ENCODE results near the gene PELI3.
"Not testable (repeated sequence)": the region's sequence is repeated elsewhere in the genome, so short reads cannot be mapped to it uniquely, and the experiment has no call there.

Gene PELI3

DNA sequence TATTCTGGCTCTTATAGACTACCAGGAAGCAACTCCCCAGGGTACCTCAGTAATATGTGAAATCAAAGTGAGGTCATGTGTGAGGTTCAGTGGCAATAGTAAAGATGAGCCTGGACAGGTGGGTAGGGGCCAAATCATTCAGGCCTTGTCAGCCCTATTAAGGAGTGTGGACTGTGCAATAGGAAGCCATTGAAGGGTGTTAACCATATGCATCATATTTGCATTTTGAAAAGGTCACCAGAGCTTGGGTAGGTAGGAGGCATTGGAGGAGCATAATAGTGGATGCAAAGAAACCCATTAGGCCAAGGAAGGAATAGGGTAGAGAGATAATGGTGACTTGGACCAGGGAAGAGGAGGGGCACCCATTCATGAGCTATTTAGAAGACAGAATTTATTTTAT is 19.7 kb upstream of the PELI3 start:
- DNase-seq = no peak

DNA sequence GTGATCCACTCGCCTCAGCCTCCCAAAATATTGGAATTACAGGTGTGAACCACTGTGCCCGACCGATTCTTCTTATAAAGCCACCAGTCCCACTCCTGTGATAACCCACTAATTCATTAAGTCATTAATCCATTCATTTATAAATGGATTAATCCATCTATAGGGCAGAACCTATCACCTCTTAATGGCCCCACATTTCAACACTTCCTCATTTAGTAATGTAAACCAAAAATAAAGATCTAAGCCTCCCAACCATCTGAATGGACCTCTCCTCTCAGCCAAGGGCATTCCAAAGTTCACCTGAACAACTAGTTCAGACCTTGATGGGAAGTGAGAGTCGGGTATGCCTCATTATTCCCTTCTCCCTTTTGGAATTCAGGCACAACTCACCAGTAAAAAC is 18.2 kb upstream of the PELI3 start:
- DNase-seq = no peak

DNA sequence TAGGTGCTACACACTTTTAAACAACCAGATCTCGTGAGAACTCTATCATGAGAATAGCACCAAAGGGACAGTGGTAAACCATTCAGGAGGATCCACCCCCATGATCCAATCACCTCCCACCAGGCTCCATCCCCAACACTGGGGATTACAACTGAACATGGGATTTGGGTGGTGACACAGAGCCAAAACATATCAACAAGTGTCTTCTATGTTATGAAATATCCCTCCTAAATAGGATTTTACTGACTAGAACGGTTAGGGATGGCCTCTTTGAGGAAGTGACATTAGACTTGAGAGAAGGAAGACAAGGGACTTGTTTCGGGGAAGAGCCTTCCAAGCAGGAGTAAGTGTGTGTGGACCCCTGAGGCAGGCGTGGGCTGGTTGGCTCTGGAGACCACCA is 16.1 kb upstream of the PELI3 start:
- no peak for DNase-seq

GRCh38 chr11:66451663-66452062 is 15.0 kb upstream of the PELI3 start:
- DNase-seq = no peak

GRCh38 chr11:66454247-66454646 is 12.5 kb upstream of the PELI3 start:
- no peak for DNase-seq

DNA sequence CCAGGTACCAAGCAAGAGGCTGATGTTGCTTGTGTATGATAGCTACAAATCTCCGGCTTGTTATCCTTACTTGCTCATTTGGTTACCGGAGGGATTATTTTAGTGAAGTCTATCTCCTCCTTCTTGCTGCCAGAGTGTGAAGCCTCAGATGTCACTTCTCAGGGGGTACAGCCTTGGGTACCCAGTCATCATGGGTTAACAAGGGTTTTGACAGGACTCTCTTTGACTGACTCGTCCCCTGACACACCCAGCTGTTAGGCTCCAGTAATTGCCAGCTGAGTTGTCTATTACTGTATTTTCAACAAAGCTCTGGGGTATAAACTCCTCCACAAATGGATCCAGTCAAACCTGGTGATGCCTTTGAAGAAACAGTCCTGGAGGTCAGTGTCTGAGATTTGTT is 11.9 kb upstream of the PELI3 start:
- no peak for DNase-seq

- no peak for DNase-seq
Measured at GRCh38 chr11:66457826-66458225, 8.9 kb upstream of the PELI3 start.

DNA sequence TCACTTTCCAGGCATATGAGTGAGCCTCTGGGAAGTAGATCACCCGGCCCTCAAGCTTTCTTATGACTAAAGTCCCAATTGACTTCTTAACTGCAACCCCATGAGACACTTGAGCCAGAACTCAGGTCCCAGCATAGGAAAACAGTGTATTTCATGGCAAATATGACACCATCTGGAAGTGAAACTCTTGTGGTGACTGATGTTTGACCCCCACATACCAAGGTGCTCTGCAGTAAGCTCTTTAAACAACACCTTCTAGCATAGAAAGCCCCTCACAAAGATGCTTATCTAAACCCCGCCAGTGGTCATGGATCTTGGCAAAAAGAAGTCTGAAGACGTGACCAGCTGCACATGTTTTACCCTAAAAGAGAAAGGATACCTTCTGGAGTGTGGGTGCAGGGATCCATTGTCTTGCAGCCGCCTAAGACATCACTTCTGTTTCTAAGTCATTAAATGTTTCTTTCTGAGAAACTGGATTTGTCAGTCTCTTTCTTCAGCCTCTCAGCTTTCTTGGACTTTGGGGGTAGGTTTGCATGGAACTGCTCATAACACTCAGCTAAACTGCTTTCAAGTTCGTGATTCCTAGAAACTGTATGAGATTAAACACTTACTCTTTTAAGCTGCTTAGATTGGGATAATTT is 7.4 kb upstream of the PELI3 start:
- no peak for DNase-seq

DNA sequence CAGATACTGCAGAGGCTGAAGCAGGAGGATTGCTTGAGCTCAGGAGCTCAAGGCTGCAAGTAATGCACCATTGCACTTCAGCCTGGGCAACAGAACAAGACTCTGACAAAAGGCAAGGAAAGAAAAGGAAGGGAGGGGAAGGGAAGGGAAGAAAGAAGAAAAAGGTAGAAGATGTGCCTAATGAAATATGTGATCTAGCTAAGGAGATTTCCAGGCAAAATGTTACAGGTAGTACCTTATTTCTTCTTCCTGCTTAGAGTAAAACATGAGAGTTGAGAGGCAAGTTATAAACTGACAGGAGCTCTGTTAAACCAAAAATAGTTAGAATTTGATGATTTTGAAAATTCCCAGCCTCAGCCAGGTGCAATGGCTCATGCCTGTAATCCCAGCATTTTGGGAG is 4.7 kb upstream of the PELI3 start:
- no peak for DNase-seq

DNA sequence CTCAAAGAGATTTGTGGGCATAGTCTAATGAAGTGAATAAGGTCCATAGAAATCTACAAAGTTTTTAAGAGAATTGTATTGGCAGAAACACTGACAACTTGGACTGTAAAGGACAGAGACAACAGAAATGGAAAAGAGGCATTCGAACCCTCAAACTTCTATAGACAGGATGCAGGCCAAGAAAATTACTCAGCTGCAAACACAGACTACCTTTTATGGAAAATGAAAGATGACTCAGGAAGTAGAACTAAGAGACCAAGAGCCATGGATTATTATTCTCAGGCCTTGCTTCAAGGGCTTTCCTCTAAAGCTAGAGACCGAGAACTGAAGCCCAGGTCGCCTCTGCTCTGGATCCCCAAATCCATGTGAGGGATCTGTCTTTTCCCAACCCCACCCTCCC is 3.8 kb upstream of the PELI3 start:
- no peak for DNase-seq

DNA sequence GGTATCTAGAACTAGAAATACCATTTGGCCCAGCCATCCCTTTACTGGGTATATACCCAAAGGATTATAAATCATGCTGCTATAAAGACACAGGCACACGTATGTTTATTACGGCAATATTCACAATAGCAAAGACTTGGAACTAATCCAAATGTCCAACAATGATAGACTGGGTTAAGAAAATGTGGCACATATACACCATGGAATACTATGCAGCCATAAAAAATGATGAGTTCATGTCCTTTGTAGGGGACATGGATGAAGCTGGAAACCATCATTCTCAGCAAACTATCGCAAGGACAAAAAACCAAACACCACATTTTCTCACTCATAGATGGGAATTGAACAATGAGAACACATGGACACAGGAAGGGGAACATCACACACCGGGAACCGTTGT is 2.6 kb upstream of the PELI3 start:
- not testable (repeated sequence) for DNase-seq

DNA sequence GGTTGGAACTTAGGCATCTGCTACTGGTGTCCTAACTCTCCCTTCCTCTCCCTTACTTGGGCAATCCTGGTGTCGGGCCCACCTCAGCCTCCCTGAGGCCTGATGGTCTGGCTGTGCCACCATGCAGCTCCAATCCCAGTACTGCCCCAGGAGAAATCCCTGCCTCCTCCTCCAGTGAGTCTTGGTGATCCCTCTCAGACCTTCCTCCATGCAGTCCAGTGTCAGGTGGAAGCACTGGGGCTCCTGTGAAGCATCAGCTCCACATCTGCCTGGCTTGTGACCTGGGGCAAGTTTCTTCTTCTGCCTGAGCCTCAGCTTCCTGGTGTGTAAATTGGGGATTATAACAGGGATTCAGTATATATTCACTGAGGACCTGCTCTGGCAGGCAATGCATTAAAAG is 1.8 kb upstream of the PELI3 start:
- no peak for DNase-seq

DNA sequence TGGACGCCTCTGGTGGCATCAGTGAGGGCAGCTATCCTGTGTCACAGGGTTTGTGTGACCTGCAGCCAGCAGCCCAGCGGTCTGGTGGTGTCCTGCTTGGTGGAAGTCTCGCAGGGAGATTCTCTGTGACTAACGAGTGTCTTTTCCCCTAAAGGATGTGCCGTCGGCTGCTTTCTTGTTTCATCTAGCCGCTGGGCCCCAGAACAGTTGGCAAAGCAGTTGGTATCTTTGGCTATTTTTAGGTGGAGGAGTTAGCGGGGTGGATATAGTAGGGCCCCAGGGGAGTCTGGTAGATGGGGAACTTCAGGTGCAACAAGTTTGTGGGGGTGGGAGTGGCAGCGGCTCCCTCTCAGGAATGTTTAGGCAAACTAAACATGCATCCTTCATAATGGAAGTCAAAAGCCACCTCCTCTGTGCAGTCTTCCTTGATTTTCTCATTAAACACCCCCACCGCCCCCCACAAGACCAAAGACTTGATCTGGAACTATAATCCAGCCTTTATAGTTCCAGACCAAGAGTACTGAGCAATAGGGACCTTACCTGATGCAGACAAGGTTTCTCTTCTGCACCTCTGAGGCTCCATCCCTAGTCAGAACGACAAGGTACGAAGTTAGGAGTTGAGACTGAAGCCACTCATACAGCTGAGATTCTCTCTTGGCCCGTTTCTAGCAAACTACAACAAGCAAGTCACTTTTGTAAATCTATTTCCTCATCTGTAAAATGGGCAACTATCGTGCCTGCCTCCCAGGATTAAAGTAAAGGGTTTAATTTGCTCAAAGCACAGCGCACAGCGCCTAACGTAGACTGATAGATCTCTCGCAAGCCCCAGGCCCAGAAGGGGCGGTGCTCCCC is 1.1 kb upstream of the PELI3 start:
- DNase-seq = no peak

DNA sequence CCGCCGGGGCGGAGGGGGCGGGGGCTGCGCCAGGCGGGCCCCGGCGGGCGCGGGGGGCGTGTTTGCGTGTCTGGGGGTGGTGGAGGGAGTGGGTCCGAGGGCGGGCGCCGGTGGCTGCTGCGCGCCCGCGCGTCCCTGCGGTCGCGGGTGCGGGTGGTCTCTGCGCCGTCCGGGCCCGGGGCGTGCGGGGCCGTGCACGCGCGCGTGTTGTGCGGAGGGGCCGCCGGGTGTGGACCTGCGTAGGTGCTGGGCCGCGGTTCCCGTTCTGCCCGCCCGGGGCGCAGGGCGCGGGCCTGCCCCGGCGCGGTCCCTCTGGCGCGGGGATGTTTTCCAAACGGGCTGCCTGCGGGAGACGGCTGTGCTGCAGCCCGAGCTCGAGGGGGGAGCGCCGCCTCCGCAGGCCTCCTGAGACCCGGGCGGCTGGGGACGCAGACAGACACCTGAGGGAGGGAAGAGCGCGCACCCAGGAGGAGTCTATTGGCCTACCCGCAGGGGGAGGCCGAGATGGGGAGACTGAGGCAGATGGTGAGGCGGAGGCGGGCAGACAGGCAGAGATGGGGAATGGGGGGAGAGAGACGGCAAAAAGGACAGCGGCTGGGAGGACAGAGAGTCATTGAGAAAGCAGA is 442 bp downstream of the PELI3 start:
- no peak for DNase-seq

GRCh38 chr11:66467756-66468155 is 1.1 kb downstream of the PELI3 start:
- DNase-seq = no peak

- DNase-seq = no peak
Measured at GRCh38 chr11:66468691-66469090, 2.0 kb downstream of the PELI3 start.

DNA sequence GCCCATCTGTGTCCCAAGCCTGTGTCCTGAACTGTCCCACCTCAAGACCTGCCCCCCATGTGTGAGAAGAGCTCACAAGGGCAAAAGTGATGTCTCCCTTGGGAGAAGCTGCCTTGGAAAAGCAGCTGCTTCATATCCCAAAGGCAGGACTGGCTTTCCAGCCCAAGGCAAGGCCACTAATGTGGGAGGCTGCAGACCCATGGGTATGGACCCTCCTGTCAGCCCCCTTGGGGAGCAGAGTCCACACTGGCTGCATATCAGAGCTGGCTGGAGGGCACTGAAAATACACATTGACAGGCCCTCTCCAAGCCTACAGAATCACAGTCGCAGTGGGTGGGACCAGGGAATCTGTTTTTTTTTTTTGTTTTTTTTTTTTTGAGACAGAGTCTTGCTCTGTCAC is 2.7 kb downstream of the PELI3 start:
- no peak for DNase-seq

DNA sequence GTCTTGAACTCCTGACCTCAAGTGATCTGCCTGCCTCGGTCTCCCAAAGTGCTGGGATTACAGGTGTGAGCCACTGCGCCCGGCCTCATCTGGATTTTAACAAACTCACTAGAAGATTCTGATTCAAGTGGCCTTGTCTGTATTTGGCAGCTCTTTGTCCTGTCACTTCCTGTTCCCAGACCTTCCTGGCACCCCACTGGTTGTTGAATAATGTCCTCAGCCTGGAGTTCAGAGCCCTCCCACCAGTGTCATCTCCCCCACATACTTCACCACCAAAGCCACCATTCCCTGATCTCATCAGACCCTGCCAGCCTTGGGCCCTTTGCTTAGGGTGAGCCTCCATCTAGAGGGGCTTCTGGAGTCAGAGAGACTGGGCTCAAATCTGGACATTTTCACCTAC is 3.3 kb downstream of the PELI3 start:
- no peak for DNase-seq

DNA sequence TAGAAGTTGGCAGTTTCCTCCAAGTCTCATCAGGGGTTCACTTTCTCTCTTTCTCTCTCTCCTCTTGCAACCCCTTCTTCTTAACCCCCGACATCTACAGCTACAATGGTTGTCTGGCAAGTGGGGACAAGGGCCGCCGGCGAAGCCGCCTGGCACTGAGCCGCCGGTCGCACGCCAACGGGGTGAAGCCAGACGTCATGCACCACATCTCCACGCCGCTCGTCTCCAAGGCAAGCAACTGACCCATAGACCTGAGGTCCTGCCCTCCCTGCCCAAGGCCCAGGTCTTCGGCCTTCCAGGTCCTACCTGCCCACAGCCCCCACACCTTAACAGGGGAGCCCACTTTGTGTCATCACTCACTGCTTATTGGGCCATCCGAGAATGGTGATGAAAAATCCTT is 4.4 kb downstream of the PELI3 start:
- no peak for DNase-seq

GRCh38 chr11:66472054-66472453 is 5.3 kb downstream of the PELI3 start:
- no peak for DNase-seq

- no peak for DNase-seq
Measured at GRCh38 chr11:66473167-66473566, 6.5 kb downstream of the PELI3 start.

DNA sequence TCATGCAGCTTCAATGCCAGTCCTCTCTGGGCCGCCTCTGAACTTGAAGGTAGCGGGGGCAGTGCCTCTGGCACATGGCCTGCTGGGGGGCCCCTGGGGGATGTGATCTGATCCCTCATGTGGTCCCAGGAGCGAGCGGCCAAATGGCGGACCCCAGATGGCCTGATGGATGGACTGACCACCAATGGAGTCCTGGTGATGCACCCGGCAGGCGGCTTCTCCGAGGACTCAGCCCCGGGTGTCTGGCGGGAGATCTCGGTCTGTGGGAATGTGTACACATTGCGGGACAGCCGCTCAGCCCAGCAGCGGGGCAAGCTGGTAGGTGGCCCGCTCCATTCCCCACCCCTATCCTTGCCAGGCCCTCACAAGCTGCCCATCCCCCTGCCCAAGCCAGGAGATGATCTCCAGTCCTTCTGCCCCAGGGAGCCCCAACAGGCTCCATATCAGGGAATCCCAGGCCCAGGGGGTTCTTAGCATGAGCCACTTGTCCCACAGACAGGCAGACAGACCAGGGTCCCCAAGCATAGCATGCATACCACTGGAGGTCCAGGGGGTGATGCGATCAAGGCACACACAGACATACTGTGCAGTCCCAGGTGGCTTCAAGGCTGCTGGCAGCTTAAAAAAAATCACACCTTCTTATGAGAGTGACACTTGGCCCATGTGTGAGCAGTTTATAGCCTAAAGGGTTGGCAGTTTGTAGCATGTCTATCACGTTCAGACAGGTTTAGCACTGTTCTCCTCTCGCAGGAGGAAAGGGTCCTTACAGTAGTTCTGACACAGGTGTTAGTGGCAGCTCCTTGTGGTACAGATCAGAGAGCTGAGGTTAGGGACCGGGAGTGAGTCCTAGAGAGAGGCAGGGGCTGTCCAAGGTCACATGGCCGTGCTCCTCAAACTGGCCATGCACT is 7.2 kb downstream of the PELI3 start:
- no peak for DNase-seq

Data from cerebellar nuclear complex (tissue), 1 donor.